Endothelial cell of umbilical vein (primary cell): Measurements from ENCODE around the gene ZNF516. TPM values are rescaled to one million over a fixed set of nuclear protein-coding genes. Genes with fewer than 3 reads are reported as not detected.

ENCODE experiments used
- BruUV-seq: library from RNA; stranded (reverse); fragments of 400-500 nt; replicated peaks from 2 replicates; lab custom pipeline; 2021; lab: Mats Ljungman, UMichigan
- CTCF ChIA-PET: fragments of 300-600, 350-600 bp; sonication (Branson Sonifier 250); formaldehyde crosslinking; loops from one replicate; lab custom pipeline; 2021; ENCODE audit warnings: antibody characterized with exemption, inconsistent platforms; lab: Charles Lee
- POLR2A ChIA-PET: fragments of 300-600, 350-600 bp; sonication (Branson Sonifier 250); formaldehyde crosslinking; loops from one replicate; lab custom pipeline; 2021; ENCODE audit warnings: antibody characterized with exemption, inconsistent platforms; lab: Charles Lee
- DNase-seq: peaks from one replicate; pipeline ENCODE4 v3.0.0-alpha.2; 2011; ENCODE audit warnings: low read depth, low spot score
- FAIRE-seq: peaks from 2 replicates; lab custom pipeline; 2011; peaks lifted over from hg19 to GRCh38; lab: Jason Lieb, UNC
- H2AFZ ChIP-seq: 2 replicates; pipeline ENCODE4 v1.6.0; 2012; ENCODE audit warnings: low read depth, low read length, control low read depth, inconsistent platforms
- H3K27ac ChIP-seq: 2 replicates; pipeline ENCODE4 v1.5.1; 2011; ENCODE audit warnings: low read depth, mild to moderate bottlenecking, control low read depth, low read length, moderate library complexity; ENCODE audit not compliant: insufficient read depth
- H3K27me3 ChIP-seq, 2 experiments: 2 replicates each; pipeline versions ENCODE4 v1.6.0 to v1.6.1; 2011; ENCODE audit warnings: low read length in 2 of 2, mixed read lengths in 1 of 2; ENCODE audit not compliant: control insufficient read depth in 2 of 2, insufficient read depth in 2 of 2
- H3K36me3 ChIP-seq, 2 experiments: 2 replicates in 1 of 2; 3 replicates in 1 of 2; pipeline ENCODE4 v1.5.1; 2011; ENCODE audit warnings: low read length in 2 of 2, mild to moderate bottlenecking in 1 of 2, moderate library complexity in 1 of 2; ENCODE audit not compliant: control insufficient read depth in 2 of 2, insufficient read depth in 2 of 2; ENCODE audit errors: extremely low read depth in 1 of 2
- H3K4me1 ChIP-seq: 3 replicates; pipeline ENCODE4 v1.5.1; 2011; ENCODE audit warnings: mild to moderate bottlenecking, low read length; ENCODE audit not compliant: control insufficient read depth, insufficient read depth; ENCODE audit errors: extremely low read depth
- H3K4me2 ChIP-seq: 2 replicates; pipeline ENCODE4 v1.6.1; 2011; ENCODE audit warnings: low read length, control low read depth, mixed read lengths; ENCODE audit not compliant: insufficient read depth
- H3K4me3 ChIP-seq, 3 experiments: fragments of 200-600 bp in 1 of 3; sonication (generic), shearing (Covaris generic) in 1 of 3; replicated peaks in 1 of 3; 2 replicates each; pipeline ENCODE4 v1.5.1; 2011 to 2016; ENCODE audit warnings: control low read depth in 3 of 3, low read length in 3 of 3, mild to moderate bottlenecking in 2 of 3, inconsistent platforms in 1 of 3, low read depth in 1 of 3, moderate library complexity in 1 of 3; ENCODE audit not compliant: insufficient read depth in 1 of 3
- H3K79me2 ChIP-seq: 2 replicates; pipeline ENCODE4 v1.6.0; 2012; ENCODE audit warnings: low read length, inconsistent platforms; ENCODE audit not compliant: control insufficient read depth, insufficient read depth
- H3K9ac ChIP-seq: replicated peaks from 2 replicates; pipeline ENCODE3; 2011; ENCODE audit warnings: low read length, control low read depth; ENCODE audit not compliant: insufficient read depth; ENCODE audit errors: extremely low read depth
- H3K9me1 ChIP-seq: replicated peaks from 3 replicates; pipeline ENCODE4 v1.6.0; 2011; ENCODE audit warnings: mild to moderate bottlenecking, low read length; ENCODE audit not compliant: control insufficient read depth, insufficient read depth; ENCODE audit errors: extremely low read depth
- H3K9me3 ChIP-seq: replicated peaks from 2 replicates; pipeline ENCODE4 v1.5.1; 2012; ENCODE audit warnings: low read length, inconsistent platforms; ENCODE audit not compliant: control insufficient read depth, insufficient read depth
- H4K20me1 ChIP-seq: replicated peaks from 2 replicates; pipeline ENCODE3; 2011; ENCODE audit warnings: mild to moderate bottlenecking, low read length; ENCODE audit not compliant: control insufficient read depth, insufficient read depth; ENCODE audit errors: extremely low read depth
- CTCF ChIP-seq, 2 donors: IDR thresholded peaks; 1 replicate in 1 of 2; 2 replicates in 1 of 2; pipeline ENCODE4 v1.5.1; 2011; ENCODE audit warnings: low read length in 2 of 2, mild to moderate bottlenecking in 2 of 2, moderate library complexity in 2 of 2, control low read depth in 1 of 2, inconsistent platforms in 1 of 2, low read depth in 1 of 2; ENCODE audit not compliant: insufficient read depth in 1 of 2; ENCODE audit errors: extremely low read depth in 1 of 2
- EZH2 ChIP-seq: IDR thresholded peaks from 2 replicates; pipeline ENCODE4 v1.6.1; 2012; ENCODE audit warnings: borderline replicate concordance, low read depth, mild to moderate bottlenecking, moderate library complexity, low read length, inconsistent platforms; ENCODE audit not compliant: severe bottlenecking
- FOS ChIP-seq: IDR thresholded peaks from 2 replicates; pipeline ENCODE4 v1.6.1; 2011; ENCODE audit warnings: mild to moderate bottlenecking, low read length, moderate library complexity, borderline replicate concordance; ENCODE audit not compliant: insufficient read depth
- GATA2 ChIP-seq: IDR thresholded peaks from 2 replicates; pipeline ENCODE4 v1.7.0; 2011; ENCODE audit warnings: low read depth, mild to moderate bottlenecking, moderate library complexity, mixed read lengths, low read length; ENCODE audit not compliant: insufficient read length, insufficient read depth
- JUN ChIP-seq: IDR thresholded peaks from 2 replicates; pipeline ENCODE4 v1.6.1; 2011; ENCODE audit warnings: borderline replicate concordance, low read depth; ENCODE audit not compliant: insufficient read length, insufficient read depth
- MAX ChIP-seq: IDR thresholded peaks from 2 replicates; pipeline ENCODE4 v1.6.1; 2011; ENCODE audit not compliant: insufficient read depth, insufficient read length
- MYC ChIP-seq: IDR thresholded peaks from one replicate; pipeline ENCODE4 v1.6.1; 2011; ENCODE audit warnings: mild to moderate bottlenecking, low read depth, low read length
- POLR2A ChIP-seq: IDR thresholded peaks from 2 replicates; pipeline ENCODE4 v1.6.1; 2012; ENCODE audit warnings: low read depth, mild to moderate bottlenecking, control low read depth, low read length
- POLR2AphosphoS5 ChIP-seq: IDR thresholded peaks from 2 replicates; pipeline ENCODE4 v1.6.1; 2012; ENCODE audit warnings: low read depth, mild to moderate bottlenecking, control low read depth, low read length, moderate library complexity; ENCODE audit not compliant: insufficient read depth
- dilution Hi-C: fragments of 300-500 bp; cut with MboI; formaldehyde crosslinking; loops from one replicate; pipeline ENCODE4 v1.15.0; 2019; ENCODE audit warnings: low sequenced_read_pairs; ENCODE audit not compliant: extremely low pct_ligation_motif_present
- intact Hi-C: fragments of 100-400 bp; cut with micrococcal nuclease; formaldehyde crosslinking; loops from one replicate; pipeline ENCODE4 v1.10.0; 2022
- polyA plus RNA-seq, 4 experiments: library from polyadenylated mRNA; depleted of rRNA in 3 of 4; stranded (reverse) in 3 of 4; unstranded in 1 of 4; fragments of >200 nt; gene quantifications; 2 replicates each; pipeline versions ENCODE4 v1.2.1 to v1.2.3, GENCODE V29; 2011 to 2012; ENCODE audit warnings: missing spikeins in 1 of 4
- total RNA-seq: library from RNA; stranded (reverse); gene quantifications from 2 replicates; pipeline ENCODE4 v1.2.3, GENCODE V29; 2021

ZNF516 gene
- total and polyA plus RNA-seq, 2 donors (not counting 3 experiments of a cell fraction or from before 2014, with no cell fraction given), result 3.6 to 19.1 TPM

- H3K9ac ChIP-seq, result no peak overlapping the region
- intact Hi-C loops, result loop anchor here (2.0 kb wide), 1 partner anchor 14 kb away; no protein-coding TSS in a partner anchor
- no peak for DNase-seq
- POLR2A ChIA-PET, result no interaction called here
- peaks cover 4% of the 10 kb centered on the region for H3K4me1 ChIP-seq
- H3K9me1 ChIP-seq, result no peaks in the 10 kb centered on the region
- H3K4me2 ChIP-seq, result no peak overlapping the region
- TF ChIP-seq FOS (no peak), MAX (no peak), GATA2 (no peak), JUN (no peak), POLR2AphosphoS5 (no peak), MYC (no peak), EZH2 (no peak), CTCF (IDR thresholded peaks at IDR 0.05; ENCODE audit: extremely low read depth in 1 of 2, insufficient read depth in 1 of 2, low read depth in 1 of 2, low read length in 2 of 2) (no peak), POLR2A (no peak)
- H4K20me1 ChIP-seq, result no peaks in the 10 kb centered on the region
- no peaks in the 10 kb centered on the region for H3K36me3 ChIP-seq
- CTCF ChIA-PET, result interaction anchor here (1.0 to 1.1 kb wide), 2 partner anchors 19 to 248 kb away, joined by 3 read pairs; no protein-coding TSS in a partner anchor
- FAIRE-seq, result no peak
- no peak overlapping the region for H3K27ac ChIP-seq
- no peaks in the 10 kb centered on the region for H3K9me3 ChIP-seq
- BruUV-seq, result no TSS peak
- dilution Hi-C loops, result no loop called here
- H3K4me3 ChIP-seq, result no peak overlapping the region
- H3K79me2 ChIP-seq, result no peaks in the 10 kb centered on the region
- H3K27me3 ChIP-seq, result no peaks in the 10 kb centered on the region
- no peak overlapping the region for H2AFZ ChIP-seq
Measured at GRCh38 chr18:76462326-76462694, 32.7 kb downstream of the ZNF516 start.
